Left ventricle myocardium inferior (tissue), 1 donor: ENCODE results near the gene GPS1. TPM values are rescaled to one million over a fixed set of nuclear protein-coding genes. Genes with fewer than 3 reads are reported as not detected.

ENCODE experiments used
- DNase-seq: peaks from one replicate; pipeline ENCODE4 v3.0.0-alpha.2; 2020
- H3K27ac ChIP-seq: fragments of 200-600 bp; replicated peaks from 2 replicates; pipeline ENCODE4 v1.8.0; 2021
- H3K27me3 ChIP-seq: fragments of 200-600 bp; 2 replicates; pipeline ENCODE4 v1.8.0; 2021; ENCODE audit warnings: low read depth
- H3K36me3 ChIP-seq: fragments of 200-600 bp; 2 replicates; pipeline ENCODE4 v1.8.0; 2021
- H3K4me1 ChIP-seq: fragments of 200-600 bp; 2 replicates; pipeline ENCODE4 v1.8.0; 2021
- H3K4me3 ChIP-seq: fragments of 200-600 bp; 2 replicates; pipeline ENCODE4 v1.8.0; 2021; ENCODE audit warnings: mild to moderate bottlenecking, moderate library complexity
- H3K9me3 ChIP-seq: fragments of 200-600 bp; replicated peaks from 2 replicates; pipeline ENCODE4 v1.8.0; 2021
- CTCF ChIP-seq: fragments of 200-600 bp; IDR thresholded peaks from 2 replicates; pipeline ENCODE4 v1.8.0; 2021; ENCODE audit warnings: antibody characterized with exemption, mild to moderate bottlenecking, borderline replicate concordance
- intact Hi-C: fragments of 100-400 bp; cut with micrococcal nuclease; formaldehyde crosslinking; loops from one replicate; pipeline ENCODE4 v1.11.0; 2022
- total RNA-seq: library from RNA; stranded (reverse); fragmentation: NEBNext Ultra II Directional; extraction: Animal tissue kit (Norgen Biotek cat#: 25700); gene quantifications from one replicate; pipeline ENCODE4 v1.2.1, GENCODE V29; 2021
- donor health status: DM: no; HTN: yes; CAD: no; lungs with severe emphysema.

Gene GPS1
- total RNA-seq, 1 donor from 2014 or later, result 85.9 TPM

GRCh38 chr17:82097184-82097918 is 45.7 kb downstream of the GPS1 start:
- Histone ChIP-seq H3K27me3 (no peaks in the 10 kb centered on the region), H3K9me3 (no peaks in the 10 kb centered on the region), H3K27ac (peak overlapping the region; percentile 96), H3K4me3 (peak overlapping the region; percentile 80), H3K4me1 (peaks cover 47% of the 10 kb centered on the region), H3K36me3 (peaks cover 38% of the 10 kb centered on the region)
- DNase-seq, result no peak
- TF ChIP-seq CTCF, result no peak
- intact Hi-C loops, result no loop called here

- H3K4me1 ChIP-seq, result peaks cover 47% of the 10 kb centered on the region
- no peaks in the 10 kb centered on the region for H3K9me3 ChIP-seq
- intact Hi-C loops, result no loop called here
- H3K36me3 ChIP-seq, result peaks cover 33% of the 10 kb centered on the region
- peak overlapping the region; percentile 96 for H3K27ac ChIP-seq
- H3K27me3 ChIP-seq, result no peaks in the 10 kb centered on the region
- TF ChIP-seq CTCF, result no peak
- H3K4me3 ChIP-seq, result peak overlapping the region; percentile 80
- no peak for DNase-seq
Measured at GRCh38 chr17:82097919-82098168, 46.1 kb downstream of the GPS1 start.

DNA sequence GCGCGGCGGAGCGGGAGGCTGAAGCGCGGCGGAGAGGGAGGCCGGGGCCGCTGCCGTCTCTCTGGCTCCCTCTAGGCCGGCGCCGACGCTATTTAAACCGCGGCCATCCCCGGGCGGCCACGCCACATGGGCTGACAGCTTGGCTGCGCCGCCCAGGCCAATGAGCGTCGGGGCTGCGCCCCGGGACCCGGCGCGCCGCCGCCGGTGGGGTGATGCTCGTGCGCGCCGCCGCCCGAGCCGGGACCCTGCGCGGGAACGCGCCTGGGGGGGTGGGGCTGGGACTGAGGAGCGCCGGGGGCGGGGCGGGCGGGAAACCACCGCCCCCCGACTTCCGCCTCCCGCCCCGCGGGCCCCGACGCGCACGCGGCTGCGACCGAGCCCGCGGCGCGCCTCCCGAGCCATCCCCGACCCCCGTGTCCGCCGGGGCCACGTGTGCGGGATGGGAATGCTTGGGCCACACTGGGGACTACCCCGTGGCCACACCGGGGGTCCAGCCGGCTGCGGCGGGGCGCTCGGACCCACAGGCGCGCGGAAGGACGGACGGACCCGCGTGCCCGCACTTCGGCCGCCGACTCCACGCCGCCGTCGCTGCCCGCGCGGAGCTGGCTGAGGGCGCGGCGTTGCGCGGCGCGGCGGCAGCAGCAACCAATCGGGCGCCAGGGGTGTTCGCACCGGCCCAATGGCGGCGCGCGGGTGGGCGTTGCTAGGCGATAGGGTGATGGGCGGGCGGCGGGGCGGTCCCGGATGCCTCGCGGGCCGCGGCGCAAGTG is 46.7 kb downstream of the GPS1 start, which contains the start of gene FASN:
TSS of gene FASN (minus strand) at position 68 of the 770 bp plus-strand sequence. CDS start 1,791 bp downstream, outside the sequence.
- Histone ChIP-seq H3K27ac (peak within 1 kb of the TSS; percentile 96), H3K4me1 (peaks cover 49% of the 10 kb centered on the region), H3K9me3 (no peaks in the 10 kb centered on the region), H3K4me3 (peak within 1 kb of the TSS; percentile 80), H3K27me3 (no peaks in the 10 kb centered on the region), H3K36me3 (peaks cover 28% of the 10 kb centered on the region)
- TF ChIP-seq CTCF, result peak; percentile 59
- intact Hi-C loops, result no loop called here
- peak; percentile 96 for DNase-seq

DNA sequence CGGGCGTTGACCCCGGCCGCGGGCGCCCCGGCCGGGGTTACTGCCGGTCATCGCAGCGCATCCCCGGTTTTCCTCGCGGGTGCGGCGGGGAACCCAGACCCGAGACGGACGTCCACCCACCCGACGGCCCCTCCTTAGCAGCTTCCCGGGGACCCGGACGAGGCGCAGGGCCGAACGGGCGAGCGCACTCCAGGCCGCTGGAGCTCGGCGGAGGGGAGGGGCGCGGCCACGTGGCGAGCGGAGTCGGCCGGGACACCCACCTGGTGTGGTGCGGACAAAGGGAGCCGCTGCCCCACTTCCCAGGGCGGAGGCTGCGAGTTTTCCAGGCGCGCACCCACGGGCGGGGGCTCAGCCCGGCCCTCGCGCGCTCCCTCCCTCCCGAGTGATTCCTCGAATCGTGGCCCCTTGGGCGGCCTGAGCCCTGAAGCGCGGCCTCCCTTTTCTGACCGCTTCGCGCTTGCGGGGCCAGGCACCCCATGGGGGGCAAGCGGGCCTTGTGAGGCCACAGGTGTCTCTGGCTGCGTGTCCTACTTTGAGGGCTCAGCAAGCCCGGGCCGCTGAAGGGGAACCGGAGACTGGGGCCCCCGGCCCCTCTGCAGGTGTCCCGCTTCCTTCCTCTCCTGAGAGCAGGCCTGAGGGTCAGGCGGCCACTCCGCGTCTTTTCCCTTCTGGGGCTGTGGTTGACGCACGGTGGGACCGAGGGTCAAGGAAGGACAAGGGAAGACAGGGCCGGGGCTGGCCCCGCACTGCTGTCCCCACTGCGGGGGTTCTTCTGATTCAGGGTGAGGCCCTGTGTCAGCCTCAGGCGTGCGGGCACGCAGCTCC is 47.5 kb downstream of the GPS1 start:
- no peak for TF ChIP-seq CTCF
- intact Hi-C loops, result no loop called here
- Histone ChIP-seq H3K36me3 (peaks cover 20% of the 10 kb centered on the region), H3K27ac (peak overlapping the region; percentile 96), H3K4me1 (peaks cover 57% of the 10 kb centered on the region), H3K9me3 (no peaks in the 10 kb centered on the region), H3K27me3 (no peaks in the 10 kb centered on the region), H3K4me3 (peak overlapping the region; percentile 80)
- DNase-seq, result no peak

- H3K4me3 ChIP-seq, result no peak overlapping the region
- peak overlapping the region; percentile 96 for H3K27ac ChIP-seq
- intact Hi-C loops, result no loop called here
- no peaks in the 10 kb centered on the region for H3K27me3 ChIP-seq
- no peaks in the 10 kb centered on the region for H3K9me3 ChIP-seq
- H3K36me3 ChIP-seq, result peaks cover 4% of the 10 kb centered on the region
- peaks cover 59% of the 10 kb centered on the region for H3K4me1 ChIP-seq
- no peak for DNase-seq
- no peak for TF ChIP-seq CTCF
Measured at GRCh38 chr17:82100502-82101298, 49.0 kb downstream of the GPS1 start.
